NOMO-1 treated with DMSO at 0.1 percent for 48 hours (cell line): Measurements from ENCODE around the gene STRA6.

Experiments used
- DNase-seq: peaks from one replicate; lab custom pipeline; 2025; ENCODE audit not compliant: unreplicated experiment; lab: John Stamatoyannopoulos, UW

Gene STRA6

GRCh38 chr15:74228723-74229081 is 26.1 kb upstream of the STRA6 start:
- DNase-seq: no peak

GRCh38 chr15:74227968-74228722 is 25.6 kb upstream of the STRA6 start:
- no peak for DNase-seq

GRCh38 chr15:74226761-74227540 is 24.4 kb upstream of the STRA6 start:
- DNase-seq: no peak

- no peak for DNase-seq
These were observed 23.3 kb upstream of the STRA6 start for GRCh38 chr15:74225928-74226327.

GRCh38 chr15:74222240-74223119 is 19.9 kb upstream of the STRA6 start:
- DNase-seq: no peak

- DNase-seq: no peak
These were observed 19.0 kb upstream of the STRA6 start for GRCh38 chr15:74221399-74222239.

GRCh38 chr15:74220475-74221248 is 18.1 kb upstream of the STRA6 start:
- DNase-seq: no peak

GRCh38 chr15:74217907-74218885 is 15.6 kb upstream of the STRA6 start:
- DNase-seq: no peak

GRCh38 chr15:74216949-74217348 is 14.4 kb upstream of the STRA6 start:
- no peak for DNase-seq

GRCh38 chr15:74215958-74216357 is 13.4 kb upstream of the STRA6 start:
- DNase-seq: no peak

- DNase-seq: no peak
These were observed 11.9 kb upstream of the STRA6 start for GRCh38 chr15:74214324-74215021.

GRCh38 chr15:74213858-74214284 is 11.3 kb upstream of the STRA6 start:
- DNase-seq: no peak

GRCh38 chr15:74212494-74212893 is 9.9 kb upstream of the STRA6 start:
- DNase-seq: no peak

GRCh38 chr15:74211656-74212055 is 9.1 kb upstream of the STRA6 start:
- no peak for DNase-seq

GRCh38 chr15:74210729-74211128 is 8.1 kb upstream of the STRA6 start:
- no peak for DNase-seq

GRCh38 chr15:74209997-74210671 is 7.5 kb upstream of the STRA6 start:
- no peak for DNase-seq

- DNase-seq: no peak
These were observed 7.0 kb upstream of the STRA6 start for GRCh38 chr15:74209560-74209958.
